ENCODE results near the gene PLA2G3. TPM values are rescaled to one million over a fixed set of nuclear protein-coding genes. Genes with fewer than 3 reads are reported as not detected.

Gene PLA2G3
- total and polyA plus RNA-seq, 4 experiments from 2014 or later = not detected

DNA sequence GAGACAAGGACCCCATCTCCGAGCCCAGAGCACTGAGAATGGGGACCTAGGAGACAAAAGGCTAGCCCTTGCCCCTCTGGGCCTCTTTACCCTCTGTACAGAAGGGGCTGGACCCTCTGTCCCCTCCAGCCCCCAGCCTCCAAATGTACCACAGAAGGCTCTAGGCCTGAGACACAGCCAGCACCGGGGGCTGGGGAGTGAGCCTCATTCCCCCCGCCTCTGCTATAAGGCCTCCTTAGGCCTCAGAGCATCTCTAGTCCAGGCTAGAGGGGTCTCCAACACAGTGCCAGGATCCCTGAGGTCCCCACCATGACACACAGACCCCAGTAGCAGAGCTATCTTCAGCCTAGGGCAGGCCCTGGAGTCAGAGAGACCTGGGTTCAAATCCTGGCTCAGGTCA, 54.4 kb downstream of the PLA2G3 start:
- H3K36me3 ChIP-seq (ENCODE audit: insufficient read depth, low read length) = no peaks in the 10 kb centered on the region
- H3K4me3 Mint-ChIP-seq = peak overlapping the region in 4 of 8 donors; percentile 17 to 73 (median 39)
- no peaks in the 10 kb centered on the region for H3K27me3 Mint-ChIP-seq
- peaks cover 38% of the 10 kb centered on the region for H3K4me1 ChIP-seq (ENCODE audit: insufficient read depth, low read length)
- ChIA-PET POLR2A (ENCODE audit: partially characterized antibody) (interaction anchor here (1.8 to 4.1 kb wide), 6 partner anchors 21 to 206 kb away, joined by 6 to 26 read pairs (median 16); partner anchors contain the start of genes MORC2, PIK3IP1, SELENOM and TUG1), CTCF (ENCODE audit: partially characterized antibody) (interaction anchor here (0.8 to 5.9 kb wide), 14 partner anchors 8 to 323 kb away, joined by 3 to 54 read pairs (median 6); partner anchors contain the start of genes MORC2, SELENOM and TUG1)
- H3K27ac Mint-ChIP-seq = no peak overlapping the region
- no peaks in the 10 kb centered on the region for H3K36me3 Mint-ChIP-seq
- no peaks in the 10 kb centered on the region for H3K27me3 ChIP-seq (ENCODE audit: insufficient read depth, low read length)
- no peaks in the 10 kb centered on the region for H3K9me3 ChIP-seq (ENCODE audit: control insufficient read depth in 1 of 2, low read length in 2 of 2)
- no peak for DNase-seq
- H3K27ac ChIP-seq (ENCODE audit: low read depth, low read length) = no peak overlapping the region
- intact Hi-C loops (cut with micrococcal nuclease) = loop anchor here (1.0 to 5.0 kb wide), 3 partner anchors 145 to 226 kb away; no protein-coding TSS in a partner anchor
- H3K4me3 ChIP-seq (ENCODE audit: low read length in 2 of 2) = no peak overlapping the region
- peaks cover 18 to 33% (median 24%) of the 10 kb centered on the region in 4 donors for H3K4me1 Mint-ChIP-seq
- no peaks in the 10 kb centered on the region for H3K9me3 Mint-ChIP-seq

DNA sequence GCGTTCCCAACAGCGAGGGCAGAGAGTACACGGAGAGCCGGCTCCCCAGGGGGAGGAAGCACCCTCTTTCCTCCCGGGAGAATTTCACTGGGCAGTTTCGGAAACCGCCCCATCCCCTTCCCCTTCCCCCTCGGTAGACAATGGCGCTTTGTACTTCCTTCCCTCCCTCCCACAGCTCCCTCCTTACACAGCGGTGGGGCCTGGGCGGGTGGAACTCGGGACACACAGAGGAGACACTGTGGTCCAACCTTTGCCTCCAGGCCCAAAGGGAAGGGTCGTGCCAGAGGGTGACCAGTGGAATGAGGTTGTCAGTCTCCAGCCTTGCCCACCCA, 54.8 kb downstream of the PLA2G3 start:
- Histone ChIP-seq H3K36me3 (ENCODE audit: insufficient read depth, low read length) (no peaks in the 10 kb centered on the region), H3K4me1 (ENCODE audit: insufficient read depth, low read length) (peaks cover 41% of the 10 kb centered on the region), H3K27me3 (ENCODE audit: insufficient read depth, low read length) (no peaks in the 10 kb centered on the region), H3K27ac (ENCODE audit: low read depth, low read length) (peak overlapping the region; percentile 78), H3K9me3 (ENCODE audit: control insufficient read depth in 1 of 2, low read length in 2 of 2) (no peaks in the 10 kb centered on the region), H3K4me3 (ENCODE audit: low read length in 2 of 2) (peak overlapping the region in 1 of 2 donors; percentile 91)
- no peak for DNase-seq
- no peaks in the 10 kb centered on the region for H3K36me3 Mint-ChIP-seq
- no peaks in the 10 kb centered on the region for H3K9me3 Mint-ChIP-seq
- intact Hi-C loops (cut with micrococcal nuclease) = loop anchor here (1.0 to 5.0 kb wide), 3 partner anchors 145 to 227 kb away; no protein-coding TSS in a partner anchor
- CTCF ChIA-PET (ENCODE audit: partially characterized antibody) = interaction anchor here (0.6 to 5.9 kb wide), 20 partner anchors 8 to 450 kb away, joined by 3 to 54 read pairs (median 5); partner anchors contain the start of genes LIMK2, MORC2, SELENOM and SLC35E4
- peak overlapping the region in 3 of 7 donors; percentile 12 to 89 (median 53) for H3K27ac Mint-ChIP-seq
- H3K27me3 Mint-ChIP-seq = no peaks in the 10 kb centered on the region
- POLR2A ChIA-PET (ENCODE audit: partially characterized antibody) = interaction anchor here (0.6 to 4.1 kb wide), 15 partner anchors 22 to 858 kb away, joined by 3 to 27 read pairs (median 10); partner anchors contain the start of genes LIMK2, MORC2, PIK3IP1 and RNF185
- H3K4me1 Mint-ChIP-seq = peaks cover 18 to 38% (median 28%) of the 10 kb centered on the region in 4 donors
- H3K4me3 Mint-ChIP-seq = peak overlapping the region; percentile 72 to 90 (median 80)

DNA sequence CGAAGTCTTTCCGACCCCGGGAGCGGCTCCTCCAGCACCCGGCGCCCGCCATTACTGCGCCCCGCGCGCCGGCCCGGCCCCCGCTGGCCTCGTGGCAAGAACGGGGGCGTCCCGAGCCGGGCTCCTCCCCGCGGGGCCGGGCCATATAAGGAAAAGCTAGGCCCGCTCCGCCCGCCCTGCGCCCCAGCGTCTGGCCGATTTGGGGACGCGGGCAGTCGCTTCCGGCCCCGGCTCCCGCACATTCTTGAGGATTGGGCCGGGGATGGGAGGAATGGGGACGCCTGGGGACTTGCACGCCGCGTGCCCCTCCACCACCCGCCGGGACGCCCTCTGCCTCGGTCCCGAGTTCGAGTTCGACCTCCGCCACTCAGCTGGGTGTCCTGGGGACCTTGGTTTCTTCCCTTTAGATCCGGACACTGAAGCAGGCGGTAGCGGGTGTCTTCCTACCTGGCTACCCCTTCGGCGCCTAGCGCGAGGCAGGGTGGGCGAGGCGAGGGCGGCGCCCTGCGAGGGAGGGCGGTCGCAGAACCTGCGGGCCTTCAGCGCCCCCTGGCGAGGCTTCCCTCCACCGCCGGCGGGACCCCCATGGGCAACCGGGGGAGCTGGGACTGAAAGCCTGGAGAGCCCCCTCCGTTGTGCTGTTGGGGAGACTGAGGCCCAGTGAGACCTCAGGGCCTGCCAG, 55.4 kb downstream of the PLA2G3 start:
- no peaks in the 10 kb centered on the region for H3K27me3 ChIP-seq (ENCODE audit: insufficient read depth, low read length)
- Mint-ChIP-seq H3K27ac (peak overlapping the region in 6 of 7 donors; percentile 70 to 89 (median 80)), H3K4me1 (peaks cover 18 to 40% (median 28%) of the 10 kb centered on the region in 4 donors), H3K27me3 (no peaks in the 10 kb centered on the region), H3K9me3 (no peaks in the 10 kb centered on the region), H3K36me3 (no peaks in the 10 kb centered on the region), H3K4me3 (peak overlapping the region; percentile 83 to 90 (median 86))
- DNase-seq = peak; percentile 78 to 84 (median 82)
- no peaks in the 10 kb centered on the region for H3K36me3 ChIP-seq (ENCODE audit: insufficient read depth, low read length)
- ChIA-PET CTCF (ENCODE audit: partially characterized antibody) (interaction anchor here (0.6 to 5.9 kb wide), 30 partner anchors 9 to 450 kb away, joined by 3 to 54 read pairs (median 4); partner anchors contain the start of genes LIMK2, MORC2, SELENOM and SLC35E4), POLR2A (ENCODE audit: partially characterized antibody) (interaction anchor here (0.6 to 4.1 kb wide), 19 partner anchors 19 to 858 kb away, joined by 3 to 27 read pairs (median 7); partner anchors contain the start of genes LIMK2, MORC2, PATZ1 and PIK3IP1)
- H3K4me1 ChIP-seq (ENCODE audit: insufficient read depth, low read length) = peaks cover 43% of the 10 kb centered on the region
- H3K27ac ChIP-seq (ENCODE audit: low read depth, low read length) = peak overlapping the region; percentile 78
- no peaks in the 10 kb centered on the region for H3K9me3 ChIP-seq (ENCODE audit: control insufficient read depth in 1 of 2, low read length in 2 of 2)
- intact Hi-C loops (cut with micrococcal nuclease) = loop anchor here (1.0 to 5.0 kb wide), 8 partner anchors 22 to 450 kb away; partner anchors contain the start of genes LIMK2, SELENOM and SLC35E4
- peak overlapping the region; percentile 57 to 91 for H3K4me3 ChIP-seq (ENCODE audit: low read length in 2 of 2)

Small RNA genes lying within 50 kb of the gene (microRNA-seq; reads per million reads assigned to microRNA genes)
- 0.96 reads per million for gene MIR3928 (ENCODE audit: borderline microRNAs expressed, borderline number of aligned reads, borderline replicate concordance)

Other genes with a start within 250 kb of the PLA2G3 start
- gene MORC2, start 171.7 kb downstream of the PLA2G3 start, total RNA-seq = 10 to 100 TPM; 43.8 to 46.3 TPM
- gene MORC2, start 171.7 kb downstream of the PLA2G3 start, polyA plus RNA-seq = 10 to 100 TPM in 1 of 2 donors, 1 to 10 TPM in 1; 9.5 to 22.8 TPM
- 100 to 1,000 TPM; 129 to 132 TPM for gene TUG1, start 171.2 kb downstream of the PLA2G3 start, total RNA-seq
- gene TUG1, start 171.2 kb downstream of the PLA2G3 start, polyA plus RNA-seq = 10 to 100 TPM; 12.3 to 20.6 TPM
- gene SMTN, start 59.2 kb downstream of the PLA2G3 start, total RNA-seq = 1 to 10 TPM; 1.6 to 1.7 TPM
- gene SMTN, start 59.2 kb downstream of the PLA2G3 start, polyA plus RNA-seq = under 1 TPM; 0.34 to 0.78 TPM
- gene SELENOM, start 32.9 kb downstream of the PLA2G3 start, total RNA-seq = 10 to 100 TPM; 64.2 to 68.6 TPM
- 100 to 1,000 TPM; 107 to 150 TPM for gene SELENOM, start 32.9 kb downstream of the PLA2G3 start, polyA plus RNA-seq
- under 1 TPM; 0.15 to 0.22 TPM for gene INPP5J, start 17.5 kb downstream of the PLA2G3 start, total RNA-seq
- gene INPP5J, start 17.5 kb downstream of the PLA2G3 start, polyA plus RNA-seq = not detected
- gene RNF185, start 19.7 kb upstream of the PLA2G3 start, total RNA-seq = 10 to 100 TPM; 31.5 to 31.7 TPM
- 10 to 100 TPM; 24.1 to 27.1 TPM for gene RNF185, start 19.7 kb upstream of the PLA2G3 start, polyA plus RNA-seq
- gene LIMK2, start 71.8 kb upstream of the PLA2G3 start, total RNA-seq = 10 to 100 TPM; 32.2 to 33.2 TPM
- gene LIMK2, start 71.8 kb upstream of the PLA2G3 start, polyA plus RNA-seq = 10 to 100 TPM; 12.3 to 26.8 TPM
- gene PIK3IP1, start 152.0 kb upstream of the PLA2G3 start, total RNA-seq = 100 to 1,000 TPM; 399 to 411 TPM
- 100 to 1,000 TPM; 418 to 473 TPM for gene PIK3IP1, start 152.0 kb upstream of the PLA2G3 start, polyA plus RNA-seq
- gene PATZ1, start 205.8 kb upstream of the PLA2G3 start, total RNA-seq = 10 to 100 TPM; 40.9 to 43.7 TPM
- gene PATZ1, start 205.8 kb upstream of the PLA2G3 start, polyA plus RNA-seq = 10 to 100 TPM in 1 of 2 donors, 1 to 10 TPM in 1; 6.6 to 19.7 TPM

All from CD4-positive, alpha-beta memory T cell (primary cell).